Naive thymus-derived CD4-positive, alpha-beta T cell (primary cell): ENCODE results near the gene CMTR2. TPM values are rescaled to one million over a fixed set of nuclear protein-coding genes. Genes with fewer than 3 reads are reported as not detected.

ENCODE experiments used
- ATAC-seq: fragments of 150-1000 bp; cut with Tn5 transposase; 2 replicates; pipeline ENCODE4 v1.10.0; 2021; ENCODE audit warnings: mild to moderate bottlenecking, moderate library complexity
- CTCF ChIA-PET: fragments of 350-600 bp; sonication (Branson Sonifier 250); formaldehyde crosslinking; loops from one replicate; lab custom pipeline; 2021; ENCODE audit warnings: antibody characterized with exemption; lab: Charles Lee
- POLR2A ChIA-PET: fragments of 350-600 bp; sonication (Branson Sonifier 250); formaldehyde crosslinking; loops from one replicate; lab custom pipeline; 2021; ENCODE audit warnings: antibody characterized with exemption, inconsistent platforms; lab: Charles Lee
- DNase-seq, 9 donors: peaks; one replicate each; pipeline versions ENCODE4 v3.0.0 to v3.0.0-alpha.2; 2020 to 2022; ENCODE audit warnings: mixed read lengths in 1 of 9
- H3K27ac ChIP-seq: one replicate; pipeline ENCODE4 v1.7.0; 2013; ENCODE audit warnings: mild to moderate bottlenecking, low read depth, low read length, moderate library complexity
- H3K27me3 ChIP-seq, 2 donors: one replicate each; pipeline ENCODE4 v1.7.0; 2013; ENCODE audit warnings: low read length in 2 of 2, mild to moderate bottlenecking in 2 of 2, moderate library complexity in 2 of 2; ENCODE audit not compliant: control insufficient read depth in 2 of 2, insufficient read depth in 2 of 2
- H3K36me3 ChIP-seq, 3 experiments: 1 replicate in 2 of 3; 2 replicates in 1 of 3; pipeline ENCODE4 v1.7.0; 2013; ENCODE audit warnings: low read length in 3 of 3, mild to moderate bottlenecking in 3 of 3, moderate library complexity in 1 of 3; ENCODE audit not compliant: insufficient read depth in 3 of 3, control insufficient read depth in 2 of 3
- H3K4me1 ChIP-seq, 2 donors: one replicate each; pipeline ENCODE4 v1.7.0; 2013; ENCODE audit warnings: low read length in 2 of 2, mild to moderate bottlenecking in 2 of 2, moderate library complexity in 1 of 2; ENCODE audit not compliant: control insufficient read depth in 2 of 2, insufficient read depth in 2 of 2
- H3K4me3 ChIP-seq: 2 replicates; pipeline ENCODE4 v1.7.0; 2013; ENCODE audit warnings: mild to moderate bottlenecking, low read length
- H3K9me3 ChIP-seq, 3 experiments: 1 replicate in 2 of 3; 2 replicates in 1 of 3; pipeline ENCODE4 v1.7.0; 2013; ENCODE audit warnings: low read length in 3 of 3; ENCODE audit not compliant: control insufficient read depth in 2 of 3
- H3K27ac Mint-ChIP-seq, 9 donors: one replicate each; pipeline ENCODE4 v1.8.0; 2020 to 2022; ENCODE audit warnings: mixed read lengths in 9 of 9, mild to moderate bottlenecking in 8 of 9, moderate library complexity in 5 of 9, inconsistent platforms in 2 of 9
- H3K27me3 Mint-ChIP-seq, 5 donors: one replicate each; pipeline ENCODE4 v1.8.0; 2021 to 2022; ENCODE audit warnings: mixed read lengths in 5 of 5, mild to moderate bottlenecking in 1 of 5
- H3K36me3 Mint-ChIP-seq, 5 donors: one replicate each; pipeline ENCODE4 v1.8.0; 2020 to 2022; ENCODE audit warnings: mixed read lengths in 5 of 5, mild to moderate bottlenecking in 3 of 5, inconsistent platforms in 1 of 5
- H3K4me1 Mint-ChIP-seq, 7 donors: one replicate each; pipeline ENCODE4 v1.8.0; 2020 to 2022; ENCODE audit warnings: mixed read lengths in 7 of 7, mild to moderate bottlenecking in 3 of 7, inconsistent platforms in 1 of 7
- H3K4me3 Mint-ChIP-seq, 10 donors: one replicate each; pipeline ENCODE4 v1.8.0; 2020 to 2022; ENCODE audit warnings: mild to moderate bottlenecking in 10 of 10, mixed read lengths in 10 of 10, moderate library complexity in 6 of 10, inconsistent platforms in 2 of 10
- H3K9me3 Mint-ChIP-seq, 11 donors: one replicate each; pipeline ENCODE4 v1.8.0; 2020 to 2022; ENCODE audit warnings: mixed read lengths in 11 of 11, mild to moderate bottlenecking in 4 of 11, inconsistent platforms in 1 of 11, moderate library complexity in 1 of 11
- intact Hi-C, 2 donors: fragments of 100-400 bp; cut with micrococcal nuclease; formaldehyde crosslinking; loops; one replicate each; pipeline ENCODE4 v1.15.1; 2023
- polyA plus RNA-seq, 2 donors: library from polyadenylated mRNA; unstranded; fragments of 300-500 nt; fragmentation: Illumina TruSeq; gene quantifications; one replicate each; pipeline ENCODE4 v1.2.3, GENCODE V29; 2021
- total RNA-seq, 6 experiments: library from RNA in 5 of 6; stranded (reverse) in 5 of 6; gene quantifications; 1 replicate in 5 of 6; 2 replicates in 1 of 6; pipeline ENCODE4 v1.2.3 and lab custom pipeline; 2021 to 2026

Gene CMTR2
- total and polyA plus RNA-seq, 7 experiments from 2014 or later = 8.0 to 28.8 (median 22.3) TPM

DNA sequence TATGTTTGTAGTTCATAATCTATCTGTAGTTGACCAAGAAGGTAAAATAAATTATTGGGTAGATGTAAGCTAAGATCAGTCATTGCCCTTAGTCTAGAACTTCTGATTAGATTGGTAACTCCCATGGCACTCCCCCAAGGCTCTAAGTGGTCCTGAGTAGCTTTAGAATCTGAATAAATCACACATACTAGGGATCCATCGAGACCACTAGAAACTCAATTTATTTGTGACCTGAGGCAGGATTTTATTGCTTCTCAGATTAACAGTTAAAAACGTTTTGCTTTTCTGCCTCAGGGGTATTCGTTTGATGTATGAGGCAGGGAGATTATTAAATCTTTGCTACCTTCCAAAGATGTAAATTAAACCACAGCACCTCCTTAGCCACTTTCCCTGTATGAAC is 24.9 kb downstream of the CMTR2 start:
- Histone ChIP-seq H3K36me3 (no peaks in the 10 kb centered on the region), H3K27me3 (no peaks in the 10 kb centered on the region), H3K4me3 (no peak overlapping the region), H3K9me3 (no peaks in the 10 kb centered on the region), H3K27ac (no peak overlapping the region), H3K4me1 (no peaks in the 10 kb centered on the region)
- Mint-ChIP-seq H3K36me3 (peaks cover 0 to 7% (median 4%) of the 10 kb centered on the region in 5 donors), H3K4me3 (no peak overlapping the region), H3K27ac (no peak overlapping the region), H3K4me1 (peaks cover 0 to 5% (median 3%) of the 10 kb centered on the region in 7 donors), H3K27me3 (peaks cover 22 to 57% (median 36%) of the 10 kb centered on the region in 5 donors), H3K9me3 (peaks cover 0 to 4% (median 0%) of the 10 kb centered on the region in 11 donors)
- ChIA-PET CTCF (no interaction called here), POLR2A (no interaction called here)
- intact Hi-C loops = no loop called here
- no peak for ATAC-seq
- DNase-seq = no peak

DNA sequence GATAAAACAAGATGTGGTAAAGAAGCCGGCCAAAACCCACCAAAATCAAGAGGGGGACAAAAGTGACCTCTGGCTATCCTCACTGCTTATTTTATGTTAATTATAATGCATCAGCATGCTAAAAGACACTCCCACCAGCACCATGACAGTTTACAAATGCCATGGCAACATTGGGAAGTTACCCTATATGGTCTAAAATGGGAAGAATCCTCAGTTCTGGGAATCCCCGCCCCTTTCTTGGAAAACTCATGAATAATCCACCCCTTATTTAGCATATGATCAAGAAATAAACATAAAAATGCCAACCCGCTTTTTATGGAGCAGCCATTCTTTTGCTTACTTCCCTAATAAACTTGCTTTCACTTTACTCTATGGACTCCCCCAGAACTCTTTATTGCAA is 25.6 kb downstream of the CMTR2 start:
- ATAC-seq = no peak
- CTCF ChIA-PET = no interaction called here
- no peak overlapping the region for H3K4me3 Mint-ChIP-seq
- peaks cover 0 to 11% (median 6%) of the 10 kb centered on the region in 7 donors for H3K4me1 Mint-ChIP-seq
- H3K4me1 ChIP-seq = no peaks in the 10 kb centered on the region
- DNase-seq = no peak
- no peaks in the 10 kb centered on the region for H3K36me3 ChIP-seq
- H3K4me3 ChIP-seq = no peak overlapping the region
- no peak overlapping the region for H3K27ac ChIP-seq
- H3K36me3 Mint-ChIP-seq = peaks cover 0 to 7% (median 4%) of the 10 kb centered on the region in 5 donors
- peaks cover 0 to 4% (median 0%) of the 10 kb centered on the region in 11 donors for H3K9me3 Mint-ChIP-seq
- no peaks in the 10 kb centered on the region for H3K27me3 ChIP-seq
- intact Hi-C loops = no loop called here
- POLR2A ChIA-PET = no interaction called here
- peaks cover 24 to 54% (median 43%) of the 10 kb centered on the region in 5 donors for H3K27me3 Mint-ChIP-seq
- no peaks in the 10 kb centered on the region for H3K9me3 ChIP-seq
- H3K27ac Mint-ChIP-seq = no peak overlapping the region

GRCh38 chr16:71262391-71262790 is 26.8 kb downstream of the CMTR2 start:
- POLR2A ChIA-PET = no interaction called here
- Histone ChIP-seq H3K9me3 (no peaks in the 10 kb centered on the region), H3K4me3 (no peak overlapping the region), H3K27ac (no peak overlapping the region), H3K4me1 (no peaks in the 10 kb centered on the region), H3K36me3 (no peaks in the 10 kb centered on the region), H3K27me3 (no peaks in the 10 kb centered on the region)
- H3K36me3 Mint-ChIP-seq = peaks cover 0 to 6% (median 4%) of the 10 kb centered on the region in 5 donors
- no peak overlapping the region for H3K4me3 Mint-ChIP-seq
- ATAC-seq = no peak
- intact Hi-C loops = no loop called here
- peaks cover 0 to 11% (median 6%) of the 10 kb centered on the region in 7 donors for H3K4me1 Mint-ChIP-seq
- no peak for DNase-seq
- peaks cover 0 to 4% (median 0%) of the 10 kb centered on the region in 11 donors for H3K9me3 Mint-ChIP-seq
- CTCF ChIA-PET = no interaction called here
- H3K27ac Mint-ChIP-seq = no peak overlapping the region
- peaks cover 24 to 50% (median 41%) of the 10 kb centered on the region in 5 donors for H3K27me3 Mint-ChIP-seq

DNA sequence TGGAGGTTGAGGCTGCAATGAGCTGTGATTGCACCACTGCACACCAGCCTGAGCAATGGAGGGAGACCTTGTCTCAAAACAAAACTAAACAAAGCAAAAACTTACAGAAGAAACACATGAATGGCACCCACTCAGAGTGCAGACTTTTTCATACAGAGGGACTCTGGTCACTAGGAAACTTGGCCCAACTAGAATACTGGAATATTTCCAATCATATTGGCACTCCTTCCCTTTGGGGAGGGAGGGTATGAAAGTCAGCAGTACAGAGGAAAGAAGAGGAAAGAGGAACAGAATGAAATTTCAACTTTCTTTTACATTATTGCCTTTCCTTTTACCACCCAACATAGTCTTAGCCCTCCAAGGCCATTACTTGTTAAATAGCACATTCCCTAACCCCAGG is 28.2 kb downstream of the CMTR2 start:
- CTCF ChIA-PET = no interaction called here
- intact Hi-C loops = no loop called here
- Histone ChIP-seq H3K36me3 (no peaks in the 10 kb centered on the region), H3K9me3 (no peaks in the 10 kb centered on the region), H3K27me3 (no peaks in the 10 kb centered on the region), H3K4me3 (no peak overlapping the region), H3K27ac (no peak overlapping the region), H3K4me1 (no peaks in the 10 kb centered on the region)
- Mint-ChIP-seq H3K27me3 (peaks cover 24 to 49% (median 33%) of the 10 kb centered on the region in 5 donors), H3K9me3 (peaks cover 0 to 4% (median 0%) of the 10 kb centered on the region in 11 donors), H3K36me3 (peaks cover 0 to 6% (median 0%) of the 10 kb centered on the region in 5 donors), H3K27ac (no peak overlapping the region), H3K4me3 (no peak overlapping the region), H3K4me1 (peaks cover 0 to 18% (median 7%) of the 10 kb centered on the region in 7 donors)
- POLR2A ChIA-PET = no interaction called here
- no peak for DNase-seq
- no peak for ATAC-seq

DNA sequence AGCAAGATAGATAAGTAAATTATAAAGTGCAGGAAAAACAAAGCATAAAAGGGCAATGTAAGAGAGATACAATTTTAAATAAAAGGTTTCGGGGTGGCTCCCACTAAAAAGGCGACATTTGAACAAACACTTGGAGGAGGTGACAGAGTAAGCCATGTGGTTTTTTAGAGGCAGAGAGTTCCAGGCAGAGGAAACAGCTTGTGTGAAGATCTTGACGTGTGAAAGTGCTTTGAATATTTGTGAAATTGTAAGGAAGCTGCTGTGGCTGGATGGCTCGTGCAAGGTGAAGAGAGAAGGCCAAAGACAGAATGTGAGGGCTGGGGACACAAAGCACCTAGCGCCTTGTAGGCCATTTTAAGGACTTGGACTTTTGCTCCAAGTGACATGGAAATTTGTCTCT is 30.1 kb downstream of the CMTR2 start:
- peaks cover 0 to 6% (median 0%) of the 10 kb centered on the region in 5 donors for H3K36me3 Mint-ChIP-seq

GRCh38 chr16:71258372-71258771 is 30.8 kb downstream of the CMTR2 start:
- Histone ChIP-seq H3K4me1 (no peaks in the 10 kb centered on the region), H3K9me3 (no peaks in the 10 kb centered on the region), H3K27me3 (no peaks in the 10 kb centered on the region), H3K4me3 (no peak overlapping the region), H3K27ac (no peak overlapping the region), H3K36me3 (no peaks in the 10 kb centered on the region)
- Mint-ChIP-seq H3K27ac (peak overlapping the region in 1 of 9 donors; percentile 96), H3K36me3 (peaks cover 0 to 6% (median 0%) of the 10 kb centered on the region in 5 donors), H3K4me3 (no peak overlapping the region), H3K27me3 (peaks cover 24 to 40% (median 34%) of the 10 kb centered on the region in 5 donors), H3K4me1 (peaks cover 0 to 32% (median 12%) of the 10 kb centered on the region in 7 donors), H3K9me3 (peaks cover 0 to 4% (median 0%) of the 10 kb centered on the region in 11 donors)
- intact Hi-C loops = no loop called here
- DNase-seq = no peak
- ChIA-PET POLR2A (no interaction called here), CTCF (no interaction called here)
- ATAC-seq = no peak

More for the DNA sequence above, 30.1 kb downstream of the CMTR2 start:
- H3K27me3 Mint-ChIP-seq = peaks cover 24 to 40% (median 36%) of the 10 kb centered on the region in 5 donors
- peaks cover 0 to 32% (median 12%) of the 10 kb centered on the region in 7 donors for H3K4me1 Mint-ChIP-seq
- H3K27me3 ChIP-seq = no peaks in the 10 kb centered on the region
- ChIA-PET CTCF (no interaction called here), POLR2A (no interaction called here)
- peak overlapping the region in 4 of 10 donors; percentile 4 to 52 (median 13) for H3K4me3 Mint-ChIP-seq
- no peaks in the 10 kb centered on the region for H3K4me1 ChIP-seq
- peaks cover 0 to 4% (median 0%) of the 10 kb centered on the region in 11 donors for H3K9me3 Mint-ChIP-seq
- peak in 3 of 9 donors; percentile 12 to 66 (median 20) for DNase-seq
- H3K9me3 ChIP-seq = no peaks in the 10 kb centered on the region
- no peak overlapping the region for H3K27ac ChIP-seq
- H3K36me3 ChIP-seq = no peaks in the 10 kb centered on the region
- ATAC-seq = no peak
- peak overlapping the region in 5 of 9 donors; percentile 13 to 96 (median 56) for H3K27ac Mint-ChIP-seq
- H3K4me3 ChIP-seq = no peak overlapping the region
- intact Hi-C loops = no loop called here

DNA sequence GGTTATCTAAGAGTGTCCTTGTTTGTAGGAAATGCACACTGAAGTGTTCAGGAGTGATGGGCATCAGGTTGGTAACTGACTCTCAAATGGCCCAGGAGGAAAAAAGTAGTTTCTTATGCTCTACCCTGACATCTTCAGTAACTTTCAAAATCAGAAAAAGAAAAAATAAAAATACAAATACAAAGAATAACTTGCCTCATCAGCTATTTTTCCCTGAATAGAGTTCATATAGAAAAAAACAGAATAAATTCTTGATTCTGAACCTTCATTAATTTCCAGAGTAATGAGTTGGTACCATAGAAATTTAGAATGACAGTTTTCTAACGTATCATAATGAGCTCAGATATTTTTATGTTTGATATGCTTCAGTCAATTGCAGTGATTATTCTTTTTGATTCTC is 31.4 kb downstream of the CMTR2 start:
- ChIA-PET CTCF (no interaction called here), POLR2A (no interaction called here)
- Histone ChIP-seq H3K27me3 (no peaks in the 10 kb centered on the region), H3K27ac (no peak overlapping the region), H3K4me1 (no peaks in the 10 kb centered on the region), H3K4me3 (no peak overlapping the region), H3K36me3 (no peaks in the 10 kb centered on the region), H3K9me3 (no peaks in the 10 kb centered on the region)
- Mint-ChIP-seq H3K27me3 (peaks cover 18 to 34% (median 34%) of the 10 kb centered on the region in 5 donors), H3K4me1 (peaks cover 0 to 32% (median 12%) of the 10 kb centered on the region in 7 donors), H3K9me3 (peaks cover 0 to 4% (median 0%) of the 10 kb centered on the region in 11 donors), H3K4me3 (no peak overlapping the region), H3K36me3 (peaks cover 0 to 6% (median 0%) of the 10 kb centered on the region in 5 donors), H3K27ac (peak overlapping the region in 1 of 9 donors; percentile 14)
- intact Hi-C loops = no loop called here
- DNase-seq (no peak), ATAC-seq (no peak)
